HG03139 (cell line): ENCODE results near the gene NFIB.

ENCODE experiments used
- ATAC-seq: cut with Tn5 transposase; IDR thresholded peaks from one replicate; pipeline ENCODE4 v1.9.1; 2021; ENCODE audit not compliant: unreplicated experiment

Gene NFIB

DNA sequence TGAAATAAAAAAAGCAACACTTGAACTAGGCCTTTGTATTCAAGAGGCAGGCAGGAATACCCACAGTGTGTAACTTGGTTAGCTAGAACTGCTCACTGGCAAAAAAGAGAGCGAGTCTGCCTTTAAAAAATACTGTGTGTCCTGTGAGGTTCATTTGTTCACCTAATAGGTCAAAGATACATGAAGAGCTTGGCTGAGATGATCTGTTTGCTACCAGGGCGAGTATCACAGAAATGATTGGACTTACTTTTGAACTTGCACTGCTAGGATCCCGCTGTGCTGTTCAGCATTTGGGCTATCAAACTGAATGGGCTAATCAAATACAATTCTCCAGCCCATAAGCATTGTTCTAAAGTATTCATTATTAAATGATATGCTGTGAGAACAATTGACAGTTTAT lies 229.1 kb downstream of the NFIB start:
- no peak for ATAC-seq

DNA sequence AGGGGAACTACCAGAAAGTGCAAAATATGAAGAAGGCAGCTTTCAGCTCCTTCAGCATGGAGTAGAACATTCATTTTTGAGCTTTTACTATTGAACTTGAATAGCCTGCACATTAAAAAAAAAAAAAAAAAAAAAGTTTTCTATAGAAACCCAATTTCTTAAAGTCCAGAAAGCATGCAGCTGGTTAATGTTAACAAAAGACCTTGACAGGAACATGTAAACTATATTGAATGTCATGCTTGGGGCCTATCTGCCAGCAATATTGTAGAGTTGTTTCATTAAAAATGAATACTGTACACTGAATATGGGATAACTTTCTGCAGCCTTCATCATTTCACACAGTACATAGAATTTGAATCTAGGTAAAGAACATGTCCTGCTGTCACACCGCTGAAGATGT lies 230.6 kb downstream of the NFIB start:
- no peak for ATAC-seq

DNA sequence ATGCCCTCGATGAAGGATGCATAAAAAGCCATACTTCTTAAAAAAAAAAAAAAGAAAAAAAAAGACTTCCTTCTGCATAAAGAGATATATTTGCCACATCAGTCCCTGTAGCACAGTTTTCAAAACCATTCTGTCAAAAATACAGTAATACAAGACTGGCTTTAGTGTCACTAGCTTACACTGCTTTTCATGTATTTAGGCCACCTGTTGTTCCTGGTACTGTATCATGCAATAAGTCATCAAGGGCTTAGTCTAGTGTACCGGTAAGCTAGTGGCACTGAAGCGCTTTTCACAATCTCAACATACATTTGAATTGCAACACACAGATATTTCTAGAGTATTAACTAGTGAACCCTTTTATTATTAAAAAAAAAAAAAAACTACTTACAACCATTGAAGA lies 231.2 kb downstream of the NFIB start:
- ATAC-seq: no peak

DNA sequence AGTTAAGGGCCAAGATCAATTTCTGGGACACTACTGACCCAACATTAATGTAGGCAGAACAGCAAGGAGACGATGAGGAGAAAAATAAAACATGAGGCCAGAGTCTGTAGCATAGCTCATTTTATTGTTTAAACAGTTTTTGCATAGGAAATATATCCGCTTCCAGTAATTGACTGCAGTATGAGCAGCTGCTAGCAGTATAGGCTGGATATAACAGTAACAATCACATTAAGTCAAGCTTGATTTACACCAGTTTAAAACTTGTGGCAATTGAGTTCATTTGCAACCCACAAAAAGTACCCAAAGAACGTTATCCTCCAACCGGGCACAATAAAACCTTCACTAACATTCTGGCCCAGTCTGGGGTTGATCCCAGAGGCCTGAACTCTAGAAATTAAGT lies 232.2 kb downstream of the NFIB start:
- ATAC-seq: no peak

DNA sequence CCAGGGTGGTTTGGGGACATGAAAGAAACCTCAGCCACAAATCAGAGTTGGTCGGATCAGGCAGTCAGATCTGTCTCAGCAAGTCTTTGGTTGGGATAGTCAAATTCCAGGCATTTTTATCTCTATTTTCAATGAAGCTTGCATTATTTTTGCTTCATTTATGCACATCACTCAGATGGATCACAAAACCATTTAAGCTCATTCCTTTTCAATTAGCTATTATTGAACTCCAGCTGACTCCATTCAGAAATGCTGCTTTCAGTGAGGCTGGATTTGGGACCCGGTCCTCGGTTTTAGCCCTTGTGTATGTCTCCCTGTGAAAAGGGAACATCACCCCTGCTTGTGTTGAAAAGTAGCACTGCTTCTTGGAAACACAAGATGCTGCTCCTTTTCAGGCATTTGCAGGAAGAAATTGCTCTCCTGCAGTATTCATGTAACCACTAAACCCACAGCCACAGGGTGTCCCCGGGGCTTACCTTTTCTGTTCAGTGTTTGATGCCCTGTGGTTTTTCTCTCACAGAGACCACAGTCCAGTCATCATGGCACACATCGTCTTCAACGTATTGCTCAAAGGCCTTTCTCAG lies 232.9 kb downstream of the NFIB start:
- ATAC-seq: no peak

DNA sequence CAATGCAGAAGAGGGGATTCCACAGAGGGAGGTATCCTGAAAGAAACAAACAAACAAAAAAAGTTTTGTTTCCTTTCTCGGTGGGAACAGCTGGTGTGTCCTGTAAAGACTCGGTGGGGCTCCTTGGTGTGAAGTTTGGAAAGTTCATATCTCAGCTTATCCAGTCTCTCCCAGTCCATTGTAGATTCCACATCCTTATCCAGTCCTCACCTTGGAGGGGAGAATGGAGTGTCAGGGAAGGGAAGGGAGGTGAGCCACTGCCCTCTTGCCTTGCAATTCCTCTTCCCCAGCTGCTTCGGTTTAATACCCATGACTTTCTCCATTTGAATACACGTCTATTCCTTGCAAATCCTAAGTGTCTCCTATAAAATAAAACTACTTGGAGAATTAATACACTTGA lies 234.5 kb downstream of the NFIB start:
- ATAC-seq: no peak

DNA sequence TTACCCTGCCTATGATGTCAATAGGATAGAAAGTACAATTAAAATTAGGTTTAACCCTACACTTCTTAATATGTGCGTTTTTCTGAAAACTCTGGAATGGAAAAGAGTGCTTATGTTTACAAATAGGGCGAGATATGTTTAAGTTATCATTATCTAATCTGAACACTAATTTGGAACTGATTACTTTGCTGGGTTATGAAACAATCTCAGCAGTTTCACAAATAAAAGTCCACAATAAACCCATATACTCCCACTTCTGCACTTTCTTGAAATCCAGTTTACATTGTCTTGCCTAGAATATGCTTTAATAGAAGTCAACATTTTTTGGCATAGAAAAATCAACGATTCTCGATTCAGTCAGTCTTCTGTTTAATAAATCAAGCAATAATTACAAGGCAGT lies 236.3 kb downstream of the NFIB start:
- no peak for ATAC-seq

DNA sequence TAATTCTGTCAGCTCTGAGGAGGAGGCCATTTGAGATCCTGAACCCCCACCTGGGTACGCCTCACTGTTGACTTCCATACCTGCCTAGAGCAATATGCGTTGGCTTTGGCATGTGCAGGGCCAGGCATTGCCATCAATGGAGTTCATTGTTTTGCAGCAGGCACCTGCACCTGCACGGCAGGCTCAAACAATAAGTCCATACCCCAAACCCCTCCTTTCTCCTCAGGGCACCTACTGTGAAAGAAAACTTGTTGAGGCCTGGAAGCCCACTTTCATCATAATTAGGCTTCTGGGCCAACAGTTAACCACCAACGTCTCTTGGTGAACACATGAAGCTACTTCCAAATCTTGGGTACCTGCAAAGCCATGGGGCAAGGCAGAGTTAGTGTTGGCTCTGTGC lies 238.7 kb downstream of the NFIB start:
- ATAC-seq: no peak

DNA sequence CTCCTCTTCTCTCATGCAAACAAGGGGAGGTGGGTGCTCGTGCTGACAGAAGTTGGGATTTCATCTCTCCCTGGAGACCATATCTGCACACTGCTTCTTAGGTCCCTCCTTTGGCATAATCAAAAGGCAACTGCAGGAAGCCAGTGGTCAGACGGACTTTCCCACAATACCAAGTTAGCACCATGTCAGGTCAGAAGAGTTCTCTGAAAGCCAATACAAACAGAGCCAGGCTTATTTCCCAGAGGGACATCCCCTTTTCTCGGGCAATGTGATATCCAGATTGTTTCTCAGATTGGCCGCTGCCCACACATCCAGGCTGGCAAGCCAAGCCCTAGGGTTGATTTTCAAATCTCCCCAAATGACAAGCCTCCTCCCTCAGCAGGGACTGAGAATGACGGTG lies 241.1 kb downstream of the NFIB start:
- no peak for ATAC-seq

DNA sequence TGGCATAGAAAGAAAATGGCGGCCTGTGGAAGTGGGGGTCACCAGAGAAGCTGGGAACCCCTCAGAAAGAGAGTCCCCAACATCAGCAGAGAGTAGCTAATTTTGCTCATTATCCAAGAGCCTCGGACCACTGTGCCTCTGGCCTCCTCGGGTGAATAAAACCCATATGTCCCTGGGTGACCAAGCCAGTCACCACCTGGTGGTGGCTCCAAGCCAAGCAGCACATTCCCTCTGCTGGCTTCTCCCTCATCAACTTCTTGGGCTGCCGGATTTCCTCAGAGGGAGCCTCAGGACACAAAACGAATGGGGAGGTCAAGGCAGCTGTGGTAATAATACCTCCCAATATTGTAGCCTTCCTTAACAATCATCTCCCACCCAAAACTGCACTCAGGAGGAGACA lies 242.5 kb downstream of the NFIB start:
- ATAC-seq: no peak

DNA sequence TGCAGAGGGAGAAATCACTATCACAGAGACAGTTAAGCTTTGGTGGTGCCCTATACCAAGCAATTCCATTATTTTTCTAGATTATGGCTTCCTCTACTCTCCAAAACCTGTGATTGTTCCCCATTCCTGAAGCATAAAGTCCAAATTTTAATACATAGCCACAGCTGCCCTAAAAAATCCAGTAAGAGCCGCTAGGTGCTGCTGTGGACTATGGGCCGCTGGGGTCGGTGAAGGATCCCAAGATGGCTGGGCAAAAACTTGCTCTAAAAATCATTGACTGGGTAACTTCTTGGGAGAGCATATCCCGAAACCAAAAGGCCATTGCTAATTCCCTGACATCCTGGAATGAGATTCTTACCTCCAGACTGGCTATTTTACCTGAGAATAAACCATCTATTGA lies 245.3 kb downstream of the NFIB start:
- no peak for ATAC-seq

DNA sequence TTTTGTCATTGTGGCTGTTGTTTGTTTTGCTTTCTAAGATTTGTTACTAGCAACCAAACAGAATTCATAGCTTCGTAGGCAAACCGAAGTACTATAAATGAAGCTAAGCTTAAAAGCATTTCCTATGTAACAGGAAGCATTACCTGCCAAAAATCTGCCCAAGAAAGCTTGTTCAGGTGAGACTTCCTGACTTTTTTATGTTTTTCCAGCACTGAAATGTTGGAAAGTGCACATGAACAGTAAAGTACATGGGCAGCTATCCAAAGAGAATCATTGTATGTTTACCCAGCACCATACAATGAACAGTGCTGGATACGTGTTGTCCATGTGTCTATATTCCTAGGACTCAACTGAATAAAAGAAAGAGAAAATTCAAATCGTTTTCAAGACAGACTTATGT lies 247.1 kb downstream of the NFIB start:
- ATAC-seq: no peak

DNA sequence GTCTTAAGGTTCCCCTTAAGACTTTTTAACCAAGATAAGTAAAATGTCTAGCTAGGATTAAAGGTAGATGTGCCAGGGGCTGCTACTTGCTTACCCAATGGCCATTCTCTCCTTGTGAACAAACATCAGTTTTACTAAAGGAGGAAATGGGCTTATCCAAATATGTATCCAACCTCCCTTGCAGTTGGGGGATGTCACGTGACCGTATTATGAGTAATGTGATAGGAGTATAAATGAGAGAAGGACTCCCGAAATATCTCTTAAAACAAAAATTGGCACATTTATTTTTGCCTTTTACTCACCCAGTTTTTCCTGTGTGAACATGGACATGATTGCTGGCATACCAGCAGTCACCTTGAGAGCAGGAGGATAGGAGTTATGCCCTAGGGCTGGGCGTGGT lies 247.9 kb downstream of the NFIB start:
- ATAC-seq: no peak

DNA sequence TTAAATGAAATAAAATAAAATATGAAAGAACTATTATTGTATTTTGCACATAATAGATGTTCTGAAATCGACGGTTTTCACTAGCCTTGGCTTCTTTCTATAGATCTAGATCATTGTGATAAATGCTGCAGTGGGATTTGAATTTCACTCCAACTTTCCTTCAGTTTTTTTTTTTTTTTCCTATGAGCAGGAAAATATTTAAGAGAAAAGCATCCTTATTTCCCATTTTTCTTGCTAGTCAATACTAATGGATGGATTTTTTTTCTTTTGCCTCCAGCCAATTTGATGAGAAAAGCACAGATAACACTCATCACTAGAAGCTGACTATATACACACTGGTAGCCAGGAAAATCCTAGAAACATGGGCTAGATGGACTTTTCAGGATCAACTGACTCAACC lies 249.0 kb downstream of the NFIB start:
- ATAC-seq: no peak

DNA sequence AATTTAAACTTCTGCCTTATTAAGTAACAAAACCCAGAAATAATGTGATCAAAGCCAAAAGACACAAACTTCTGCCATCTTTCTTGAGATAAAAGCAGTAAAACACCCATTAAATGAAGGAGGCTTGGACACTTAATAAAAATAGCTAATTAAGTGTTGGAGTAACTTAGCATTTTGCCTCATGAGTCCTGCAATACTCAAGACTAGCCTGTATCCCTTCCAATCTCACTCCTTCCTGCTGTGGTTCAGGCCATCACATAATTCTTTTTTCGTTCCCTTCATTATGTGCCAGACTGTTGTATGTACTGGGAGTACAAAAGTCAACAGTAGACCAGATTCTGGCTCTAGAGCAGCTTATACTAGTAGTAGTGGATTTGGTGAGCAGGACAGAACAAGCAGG lies 250.2 kb downstream of the NFIB start:
- no peak for ATAC-seq

DNA sequence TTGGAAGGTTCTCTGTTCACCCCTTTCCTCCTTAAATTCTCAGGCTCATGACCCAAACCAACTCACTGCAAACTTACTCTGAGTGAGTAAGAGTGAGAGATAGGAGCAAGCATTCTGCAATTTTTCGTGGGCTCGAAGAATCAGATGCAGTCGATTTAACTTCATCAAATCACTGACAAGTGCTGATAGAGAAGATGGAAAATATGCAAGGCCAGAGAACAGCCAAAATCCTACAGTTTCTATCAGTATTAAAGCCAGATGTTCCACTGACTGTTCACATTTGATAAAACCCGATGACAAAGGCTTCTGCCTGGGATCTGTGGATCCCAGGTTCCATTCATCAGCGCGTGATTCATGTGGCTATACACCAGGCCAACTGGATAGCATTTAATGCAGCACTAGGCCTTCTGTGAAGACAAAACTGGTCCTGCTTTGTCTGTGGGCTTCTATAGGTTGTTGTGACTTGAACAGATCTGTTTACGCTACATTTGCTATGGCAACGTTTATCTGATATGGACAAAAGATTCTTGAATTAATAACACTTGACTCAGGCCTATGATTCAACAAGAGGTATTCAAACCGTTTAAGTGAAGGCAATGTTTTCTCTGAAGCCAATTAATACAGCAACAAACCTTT lies 251.2 kb downstream of the NFIB start:
- no peak for ATAC-seq

DNA sequence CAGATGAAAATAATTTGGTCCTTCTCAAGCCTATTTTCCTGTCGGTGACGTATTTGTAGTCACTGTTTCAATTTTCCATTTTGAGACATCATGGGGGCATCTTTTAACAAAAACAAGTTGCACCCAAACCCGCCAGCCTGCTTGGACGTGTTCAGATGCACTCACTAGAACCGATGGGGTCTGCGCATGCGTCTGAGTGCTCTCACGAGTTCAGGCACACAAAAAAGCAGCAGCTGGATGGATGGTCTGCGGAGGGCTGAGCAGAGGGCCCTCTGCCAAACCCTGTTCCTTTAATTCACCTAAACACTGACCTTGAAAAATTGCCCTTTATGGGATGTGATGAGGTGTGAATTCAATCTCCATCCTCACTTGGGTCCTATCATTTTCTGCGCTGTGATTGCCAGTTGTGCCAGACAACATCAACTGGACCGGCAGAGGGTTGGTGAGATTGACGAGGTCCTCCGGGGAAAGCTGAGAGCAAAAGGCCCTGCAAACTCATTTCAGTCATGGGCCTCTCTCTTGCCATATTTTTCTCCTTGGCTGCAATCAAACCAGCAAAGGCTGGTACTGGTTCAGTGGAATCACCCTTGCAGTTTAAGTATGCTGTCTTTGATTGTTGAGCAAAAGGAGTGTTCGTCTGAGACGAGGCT lies 251.9 kb downstream of the NFIB start:
- ATAC-seq: no peak

DNA sequence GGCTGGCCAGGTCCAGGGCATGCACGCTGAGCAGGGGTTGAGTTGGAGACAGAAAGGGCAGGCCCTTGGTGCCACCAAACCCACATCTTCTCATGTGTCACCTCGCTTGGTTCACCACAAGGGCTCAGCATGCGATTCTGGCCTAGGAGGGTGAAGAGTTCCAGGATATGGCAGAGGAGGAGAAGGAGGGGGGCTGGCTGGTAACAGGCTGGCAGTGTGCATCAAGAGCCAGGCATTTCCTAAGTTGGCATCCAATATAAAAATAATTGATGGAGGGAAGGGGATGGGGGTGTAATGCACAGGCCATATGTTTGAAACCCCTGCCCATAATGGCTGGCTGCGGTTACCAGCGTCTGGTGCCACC lies 255.6 kb downstream of the NFIB start:
- no peak for ATAC-seq

DNA sequence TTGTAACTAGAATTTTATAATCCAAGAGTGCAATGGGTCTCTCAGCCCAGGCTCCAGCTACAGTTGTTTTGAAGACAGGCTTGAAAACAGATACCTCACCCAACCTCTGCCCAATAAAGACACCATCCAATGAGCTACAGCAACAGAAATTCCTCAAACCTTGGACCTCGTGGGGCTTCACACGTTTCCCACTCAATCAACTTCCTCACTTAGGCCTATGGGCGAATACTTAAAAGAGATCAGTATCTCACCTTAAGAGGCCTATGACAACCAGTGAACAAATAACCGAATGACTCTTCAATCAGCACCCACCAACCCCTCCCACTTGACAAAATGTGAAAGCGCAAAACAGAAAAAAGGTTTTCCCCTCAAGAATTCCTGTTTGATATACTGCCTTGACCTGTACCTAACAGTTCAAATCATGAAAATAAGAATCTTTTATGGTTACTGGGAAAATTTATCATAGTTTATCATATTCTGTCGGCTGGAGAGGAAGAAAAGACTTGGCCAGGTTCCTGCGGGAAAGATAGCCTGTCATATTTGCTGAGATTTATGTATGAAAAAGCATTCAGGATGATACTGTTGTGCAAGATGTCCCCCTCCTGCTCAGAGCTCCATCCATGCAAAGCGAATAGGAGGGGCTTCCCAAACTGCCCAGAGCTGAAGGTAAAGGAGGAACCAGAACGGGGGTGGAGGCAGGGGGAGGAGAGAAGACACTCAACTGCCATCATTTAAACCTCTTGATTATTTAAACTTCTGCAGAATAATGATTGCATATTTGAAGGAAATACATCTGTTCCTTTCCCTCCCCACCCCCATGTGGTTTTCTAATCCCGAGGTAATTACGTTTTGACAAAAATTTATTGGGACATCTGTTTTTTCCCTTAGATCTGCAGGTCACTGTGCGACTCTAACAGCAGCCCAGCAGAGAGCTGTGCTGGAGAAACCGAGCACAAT lies 256.3 kb downstream of the NFIB start:
- no peak for ATAC-seq

DNA sequence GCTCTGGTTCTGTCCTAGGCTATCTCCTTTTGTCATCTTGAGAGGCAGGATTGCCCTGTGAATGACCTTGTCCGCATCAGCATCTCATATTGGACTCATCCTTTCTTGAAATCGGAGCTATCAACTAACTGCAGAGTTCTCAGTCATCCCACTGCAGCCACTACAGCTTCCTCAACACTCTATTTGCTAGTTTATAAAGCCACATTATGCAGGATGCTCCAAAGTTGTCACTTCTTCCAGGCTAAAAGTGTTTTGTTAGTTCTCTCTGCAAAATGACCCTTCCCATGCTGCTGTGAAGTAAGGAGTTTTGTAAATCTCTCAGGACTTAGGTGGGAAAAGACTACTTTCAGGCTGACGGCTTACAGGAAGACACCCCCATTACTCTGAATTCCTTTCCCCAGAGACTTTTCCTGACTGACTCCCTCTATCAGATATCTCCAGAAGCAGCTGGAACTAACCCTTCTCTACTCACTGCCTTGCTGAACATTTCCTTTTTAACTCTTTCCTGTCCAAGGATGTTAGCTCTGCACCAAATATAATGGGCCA lies 257.6 kb downstream of the NFIB start:
- no peak for ATAC-seq

DNA sequence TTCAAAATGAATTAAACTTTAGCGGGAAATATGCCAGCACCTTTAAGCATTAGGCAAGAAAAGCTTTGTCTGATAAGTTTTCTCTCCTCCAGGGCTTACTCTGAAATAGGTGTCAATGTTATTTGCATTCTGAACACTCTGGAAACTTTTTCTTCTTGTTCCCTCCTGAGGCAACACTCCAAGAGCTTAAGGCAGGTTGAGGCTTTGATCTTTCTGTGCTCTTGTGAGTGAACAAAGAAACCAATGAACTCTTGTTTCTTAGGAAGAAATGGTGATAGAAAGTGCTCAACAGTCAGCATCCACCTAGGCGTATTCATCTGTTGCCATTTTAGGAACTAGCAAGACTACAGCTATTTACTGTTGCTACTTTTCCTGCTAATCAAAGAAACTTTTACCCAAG lies 259.8 kb downstream of the NFIB start:
- no peak for ATAC-seq

DNA sequence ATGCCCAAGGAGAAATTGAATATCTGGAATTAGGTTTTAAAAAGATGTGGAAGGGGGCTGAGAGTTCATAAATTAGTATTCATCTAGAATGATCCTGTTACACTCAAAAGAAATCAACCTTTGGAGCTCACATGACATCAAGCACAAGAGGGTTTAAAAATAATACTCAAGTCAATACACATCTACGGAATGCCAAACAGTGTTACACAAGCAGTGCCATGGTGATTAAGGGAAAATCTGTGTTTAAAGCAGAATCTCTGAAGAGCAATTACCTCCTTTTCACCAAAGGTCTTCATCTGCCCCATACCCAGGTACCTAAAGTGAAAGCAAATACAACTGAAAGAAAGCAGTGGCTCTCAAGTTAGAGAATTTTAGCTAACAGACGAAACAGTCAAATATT lies 261.6 kb downstream of the NFIB start:
- no peak for ATAC-seq
